Nephron progenitor cell (in vitro differentiated cells): ENCODE results near the gene RFTN1.
A peak's percentile ranks its signal among the peaks of the same experiment; 100 is the strongest.

ENCODE experiments used
- DNase-seq: peaks from one replicate; pipeline ENCODE4 v3.0.0; 2021
- H3K27ac Mint-ChIP-seq: 2 replicates; pipeline ENCODE4 v1.8.0; 2021; ENCODE audit warnings: mild to moderate bottlenecking, moderate library complexity, mixed read lengths
- H3K27me3 Mint-ChIP-seq: 2 replicates; pipeline ENCODE4 v1.8.0; 2021; ENCODE audit warnings: mild to moderate bottlenecking, low read depth, mixed read lengths; ENCODE audit not compliant: poor library complexity
- H3K36me3 Mint-ChIP-seq: 2 replicates; pipeline ENCODE4 v1.8.0; 2021; ENCODE audit warnings: low read depth, mixed read lengths
- H3K4me1 Mint-ChIP-seq: 2 replicates; pipeline ENCODE4 v1.8.0; 2021; ENCODE audit warnings: mixed read lengths
- H3K4me3 Mint-ChIP-seq: 2 replicates; pipeline ENCODE4 v1.8.0; 2021; ENCODE audit warnings: mild to moderate bottlenecking, moderate library complexity, mixed read lengths
- H3K9me3 Mint-ChIP-seq: 2 replicates; pipeline ENCODE4 v1.8.0; 2021; ENCODE audit warnings: mild to moderate bottlenecking, moderate library complexity, mixed read lengths
- CTCF ChIP-seq: fragments of 200-600 bp; sonication (generic); IDR thresholded peaks from 2 replicates; pipeline ENCODE4 v1.5.0; 2021; ENCODE audit warnings: antibody characterized with exemption

The RFTN1 gene

GRCh38 chr3:16317561-16317945 lies 195.9 kb downstream of the RFTN1 start:
- no peak for DNase-seq
- Mint-ChIP-seq H3K4me1 (peaks cover 10% of the 10 kb centered on the region), H3K27me3 (peaks cover 2% of the 10 kb centered on the region), H3K4me3 (no peak overlapping the region), H3K36me3 (peaks cover 52% of the 10 kb centered on the region), H3K9me3 (no peaks in the 10 kb centered on the region), H3K27ac (peak overlapping the region; percentile 14)
- no peak for TF ChIP-seq CTCF

- no peak overlapping the region for H3K4me3 Mint-ChIP-seq
- peak overlapping the region; percentile 14 for H3K27ac Mint-ChIP-seq
- no peak for DNase-seq
- H3K36me3 Mint-ChIP-seq, result peaks cover 55% of the 10 kb centered on the region
- peaks cover 2% of the 10 kb centered on the region for H3K27me3 Mint-ChIP-seq
- H3K4me1 Mint-ChIP-seq, result peaks cover 16% of the 10 kb centered on the region
- no peak for TF ChIP-seq CTCF
- H3K9me3 Mint-ChIP-seq, result no peaks in the 10 kb centered on the region
These were observed 196.5 kb downstream of the RFTN1 start for GRCh38 chr3:16316847-16317560.

GRCh38 chr3:16316396-16316795 lies 197.1 kb downstream of the RFTN1 start:
- no peak overlapping the region for H3K27ac Mint-ChIP-seq
- TF ChIP-seq CTCF, result no peak
- no peak overlapping the region for H3K4me3 Mint-ChIP-seq
- peaks cover 49% of the 10 kb centered on the region for H3K36me3 Mint-ChIP-seq
- H3K9me3 Mint-ChIP-seq, result no peaks in the 10 kb centered on the region
- peaks cover 2% of the 10 kb centered on the region for H3K27me3 Mint-ChIP-seq
- peaks cover 22% of the 10 kb centered on the region for H3K4me1 Mint-ChIP-seq
- no peak for DNase-seq

- Mint-ChIP-seq H3K9me3 (no peaks in the 10 kb centered on the region), H3K27me3 (peaks cover 2% of the 10 kb centered on the region), H3K4me3 (no peak overlapping the region), H3K36me3 (peaks cover 41% of the 10 kb centered on the region), H3K4me1 (peaks cover 24% of the 10 kb centered on the region), H3K27ac (no peak overlapping the region)
- DNase-seq, result no peak
- TF ChIP-seq CTCF, result no peak
These were observed 197.9 kb downstream of the RFTN1 start for GRCh38 chr3:16315623-16316022.

- no peak overlapping the region for H3K4me3 Mint-ChIP-seq
- H3K27ac Mint-ChIP-seq, result no peak overlapping the region
- H3K36me3 Mint-ChIP-seq, result peaks cover 38% of the 10 kb centered on the region
- DNase-seq, result no peak
- H3K9me3 Mint-ChIP-seq, result peaks cover 7% of the 10 kb centered on the region
- no peak for TF ChIP-seq CTCF
- H3K27me3 Mint-ChIP-seq, result peaks cover 2% of the 10 kb centered on the region
- H3K4me1 Mint-ChIP-seq, result peaks cover 31% of the 10 kb centered on the region
These were observed 199.4 kb downstream of the RFTN1 start for GRCh38 chr3:16313886-16314645.
